SK-N-SH (cell line): ENCODE data around the gene C4orf50. TPM values are rescaled to one million over a fixed set of nuclear protein-coding genes. Genes with fewer than 3 reads are reported as not detected.

Experiments used
- CTCF ChIA-PET: fragments of 300-600, 350-600 bp; formaldehyde crosslinking; extraction: SDS; loops from one replicate; lab custom pipeline; 2021; lab: Yijun Ruan, JAX
- POLR2A ChIA-PET: fragments of 350-600 bp; sonication (Branson Sonifier 250); formaldehyde crosslinking; extraction: SDS; loops from one replicate; lab custom pipeline; 2020; ENCODE audit warnings: antibody characterized with exemption, inconsistent platforms; lab: Yijun Ruan, JAX
- DNase-seq: peaks from one replicate; pipeline ENCODE4 v3.0.0; 2012
- H2AFZ ChIP-seq: fragments of 200-600 bp; sonication (generic); 2 replicates; pipeline ENCODE4 v1.8.1; 2016; ENCODE audit warnings: antibody characterized with exemption, mild to moderate bottlenecking, low read depth
- H3F3A ChIP-seq: fragments of 200-600 bp; sonication (generic); replicated peaks from 2 replicates; pipeline ENCODE3; 2016; ENCODE audit warnings: antibody characterized with exemption, mild to moderate bottlenecking; ENCODE audit not compliant: insufficient read depth
- H3K27ac ChIP-seq, 2 experiments: fragments of 200-500 bp in 1 of 2; fragments of 200-600 bp in 1 of 2; sonication (Bioruptor generic) in 1 of 2; sonication (generic), shearing (Covaris generic) in 1 of 2; 2 replicates each; pipeline versions ENCODE4 v1.5.1 to v1.6.1; 2014 to 2016; ENCODE audit warnings: low read depth in 2 of 2, inconsistent platforms in 1 of 2, low read length in 1 of 2, mild to moderate bottlenecking in 1 of 2, mixed read lengths in 1 of 2
- H3K27me3 ChIP-seq: fragments of 200-600 bp; sonication (generic), shearing (Covaris generic); 2 replicates; pipeline ENCODE4 v1.6.1; 2016; ENCODE audit warnings: mixed run types; ENCODE audit not compliant: insufficient read depth
- H3K36me3 ChIP-seq, 2 experiments: fragments of 200-500 bp in 1 of 2; fragments of 200-600 bp in 1 of 2; sonication (Bioruptor generic) in 1 of 2; sonication (generic) in 1 of 2; replicated peaks in 1 of 2; 2 replicates each; pipeline versions ENCODE3 to v1.5.1; 2014 to 2016; ENCODE audit warnings: low read length in 1 of 2, mild to moderate bottlenecking in 1 of 2; ENCODE audit not compliant: insufficient read depth in 2 of 2, control insufficient read depth in 1 of 2
- H3K4me1 ChIP-seq, 2 experiments: fragments of 200-500 bp in 1 of 2; fragments of 200-600 bp in 1 of 2; sonication (Bioruptor generic) in 1 of 2; sonication (generic), shearing (Covaris generic) in 1 of 2; 2 replicates each; pipeline versions ENCODE4 v1.5.1 to v1.6.1; 2014 to 2016; ENCODE audit warnings: low read depth in 1 of 2, low read length in 1 of 2, mixed run types in 1 of 2; ENCODE audit not compliant: insufficient read depth in 2 of 2, control insufficient read depth in 1 of 2
- H3K4me2 ChIP-seq: fragments of 200-600 bp; sonication (generic), shearing (Covaris generic); 2 replicates; pipeline ENCODE4 v1.6.1; 2017; ENCODE audit warnings: mixed run types
- H3K4me3 ChIP-seq, 2 experiments: fragments of 200-500 bp in 1 of 2; fragments of 200-600 bp in 1 of 2; sonication (Bioruptor generic) in 1 of 2; sonication (generic), shearing (Covaris generic) in 1 of 2; 2 replicates each; pipeline versions ENCODE4 v1.5.1 to v1.8.1; 2014 to 2016; ENCODE audit warnings: low read depth in 2 of 2, inconsistent platforms in 1 of 2, low read length in 1 of 2, mild to moderate bottlenecking in 1 of 2, mixed read lengths in 1 of 2, moderate library complexity in 1 of 2
- H3K79me2 ChIP-seq: fragments of 200-600 bp; sonication (generic); 2 replicates; pipeline ENCODE4 v1.8.1; 2017; ENCODE audit warnings: mild to moderate bottlenecking; ENCODE audit not compliant: insufficient read depth
- H3K9ac ChIP-seq: fragments of 200-600 bp; sonication (generic); 2 replicates; pipeline ENCODE4 v1.6.1; 2017; ENCODE audit warnings: mixed run types
- H3K9me2 ChIP-seq: fragments of 200-600 bp; sonication (generic); 2 replicates; pipeline ENCODE4 v1.6.1; 2017; ENCODE audit warnings: mixed run types
- H3K9me3 ChIP-seq: fragments of 200-600 bp; sonication (generic); 2 replicates; pipeline ENCODE4 v1.6.1; 2017; ENCODE audit warnings: mixed run types, mild to moderate bottlenecking, moderate library complexity
- H4K20me1 ChIP-seq: fragments of 200-600 bp; sonication (generic); 2 replicates; pipeline ENCODE4 v1.6.1; 2017; ENCODE audit warnings: mild to moderate bottlenecking, mixed run types; ENCODE audit not compliant: insufficient read depth
- CTCF ChIP-seq: fragments of 200-600 bp; sonication (generic); IDR thresholded peaks from 2 replicates; pipeline ENCODE4 v1.6.1; 2017; ENCODE audit warnings: antibody characterized with exemption, mild to moderate bottlenecking, moderate library complexity
- EP300 ChIP-seq, 2 experiments: IDR thresholded peaks; 2 replicates each; pipeline versions ENCODE4 v1.4.0 to v1.6.1; 2012; ENCODE audit warnings: borderline replicate concordance in 1 of 2, low read depth in 1 of 2, low read length in 1 of 2
- FOSL2 ChIP-seq: IDR thresholded peaks from 2 replicates; pipeline ENCODE4 v1.4.0; 2012; ENCODE audit warnings: low read depth, mild to moderate bottlenecking, moderate library complexity, borderline replicate concordance
- FOXM1 ChIP-seq: IDR thresholded peaks from 2 replicates; pipeline ENCODE4 v1.4.0; 2012; ENCODE audit warnings: low read depth, mild to moderate bottlenecking
- GATA2 ChIP-seq: sonication (generic); formaldehyde crosslinking; IDR thresholded peaks from 2 replicates; pipeline ENCODE4 v1.5.0; 2020; ENCODE audit warnings: mild to moderate bottlenecking, missing genetic modification reagents
- MXI1 ChIP-seq: IDR thresholded peaks from 2 replicates; pipeline ENCODE4 v1.6.1; 2012; ENCODE audit warnings: mild to moderate bottlenecking, low read depth, low read length, improper control_type of control experiment
- NFIC ChIP-seq: IDR thresholded peaks from 2 replicates; pipeline ENCODE4 v1.4.0; 2012; ENCODE audit warnings: borderline replicate concordance
- NRF1 ChIP-seq: IDR thresholded peaks from 2 replicates; pipeline ENCODE4 v1.6.1; 2012; ENCODE audit warnings: low read depth, mild to moderate bottlenecking, low read length
- POLR2AphosphoS5 ChIP-seq: IDR thresholded peaks from 2 replicates; pipeline ENCODE4 v1.6.1; 2012; ENCODE audit warnings: low read depth, low read length
- RCOR1 ChIP-seq: fragments of 150-350 bp; IDR thresholded peaks from 2 replicates; pipeline ENCODE4 v1.6.1; 2017; ENCODE audit warnings: antibody characterized with exemption, low read length
- SIN3A ChIP-seq: IDR thresholded peaks from 2 replicates; pipeline ENCODE4 v1.6.1; 2012; ENCODE audit warnings: low read depth, mild to moderate bottlenecking, low read length, moderate library complexity, borderline replicate concordance
- USF1 ChIP-seq: IDR thresholded peaks from 2 replicates; pipeline ENCODE4 v1.4.0; 2012; ENCODE audit warnings: low read depth, borderline replicate concordance
- YY1 ChIP-seq: IDR thresholded peaks from 2 replicates; pipeline ENCODE4 v1.4.0; 2012; ENCODE audit warnings: low read depth, mild to moderate bottlenecking
- WGBS: methylation state at CpG from one replicate; pipeline ENCODE4 v1.1.6; 2017; ENCODE audit warnings: low lambda C conversion rate; 5-methylcytosine and 5-hydroxymethylcytosine counted together
- polyA plus RNA-seq, 3 experiments: library from polyadenylated mRNA; depleted of rRNA; stranded (reverse); fragments of >200 nt; gene quantifications; 2 replicates each; pipeline ENCODE4 v1.2.3, GENCODE V29; 2012
- TF ChIP-seq, protein P1 (sequence below): IDR thresholded peaks from 2 replicates; pipeline ENCODE4; 2012

The C4orf50 gene
- polyA plus RNA-seq, 1 of the 3 experiments (the other 2 are of a cell fraction): under 0.01 TPM

DNA sequence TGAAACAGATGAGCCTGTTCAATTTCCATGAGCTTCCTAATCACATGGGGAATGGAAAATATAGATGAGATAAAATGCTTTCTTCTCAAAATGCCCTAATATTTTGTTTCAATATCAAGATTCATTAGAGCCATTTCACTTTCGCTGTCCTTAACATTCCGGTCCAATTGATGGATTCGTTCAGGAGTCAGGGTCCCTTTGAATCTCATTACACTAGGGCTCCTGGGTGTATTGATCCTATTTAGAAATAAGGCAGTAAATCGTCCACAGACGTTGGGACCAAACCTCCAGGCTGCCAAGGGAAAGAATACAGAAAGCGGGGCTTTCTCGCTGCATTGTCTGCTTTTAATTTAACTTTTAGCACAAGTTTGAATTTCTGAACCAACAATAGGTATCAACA lies 104.8 kb downstream of the C4orf50 start:
- no peak overlapping the region for H3K4me2 ChIP-seq
- no peaks in the 10 kb centered on the region for H3K27me3 ChIP-seq
- H3K9me3 ChIP-seq: no peaks in the 10 kb centered on the region
- no peak overlapping the region for H2AFZ ChIP-seq
- H3K27ac ChIP-seq: no peak overlapping the region; a peak in 1 of 4 replicates
- ChIA-PET POLR2A (no interaction called here), CTCF (interaction anchor here (0.9 to 1.7 kb wide), 2 partner anchors 31 to 85 kb away, joined by 3 to 5 read pairs; no protein-coding TSS in a partner anchor)
- no peaks in the 10 kb centered on the region for H4K20me1 ChIP-seq
- no peaks in the 10 kb centered on the region for H3F3A ChIP-seq
- H3K79me2 ChIP-seq: no peaks in the 10 kb centered on the region
- TF ChIP-seq YY1 (no peak), FOXM1 (no peak), GATA2 (CRISPR knock-in tag) (no peak), POLR2AphosphoS5 (no peak), RCOR1 (no peak), FOSL2 (no peak), NFIC (no peak)
- TF ChIP-seq, protein P1, sequence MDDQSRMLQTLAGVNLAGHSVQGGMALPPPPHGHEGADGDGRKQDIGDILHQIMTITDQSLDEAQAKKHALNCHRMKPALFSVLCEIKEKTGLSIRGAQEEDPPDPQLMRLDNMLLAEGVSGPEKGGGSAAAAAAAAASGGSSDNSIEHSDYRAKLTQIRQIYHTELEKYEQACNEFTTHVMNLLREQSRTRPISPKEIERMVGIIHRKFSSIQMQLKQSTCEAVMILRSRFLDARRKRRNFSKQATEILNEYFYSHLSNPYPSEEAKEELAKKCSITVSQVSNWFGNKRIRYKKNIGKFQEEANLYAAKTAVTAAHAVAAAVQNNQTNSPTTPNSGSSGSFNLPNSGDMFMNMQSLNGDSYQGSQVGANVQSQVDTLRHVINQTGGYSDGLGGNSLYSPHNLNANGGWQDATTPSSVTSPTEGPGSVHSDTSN: no peak
- H3K4me1 ChIP-seq: peaks cover 0 to 8% of the 10 kb centered on the region in 2 experiments; a peak in 1 of 4 replicates
- 53% methylated on average over 7 of the region's 7 CpGs for WGBS
- no peaks in the 10 kb centered on the region for H3K36me3 ChIP-seq
- no peak for DNase-seq
- H3K4me3 ChIP-seq: no peak overlapping the region
- H3K9me2 ChIP-seq: no peaks in the 10 kb centered on the region
- H3K9ac ChIP-seq: no peak overlapping the region

DNA sequence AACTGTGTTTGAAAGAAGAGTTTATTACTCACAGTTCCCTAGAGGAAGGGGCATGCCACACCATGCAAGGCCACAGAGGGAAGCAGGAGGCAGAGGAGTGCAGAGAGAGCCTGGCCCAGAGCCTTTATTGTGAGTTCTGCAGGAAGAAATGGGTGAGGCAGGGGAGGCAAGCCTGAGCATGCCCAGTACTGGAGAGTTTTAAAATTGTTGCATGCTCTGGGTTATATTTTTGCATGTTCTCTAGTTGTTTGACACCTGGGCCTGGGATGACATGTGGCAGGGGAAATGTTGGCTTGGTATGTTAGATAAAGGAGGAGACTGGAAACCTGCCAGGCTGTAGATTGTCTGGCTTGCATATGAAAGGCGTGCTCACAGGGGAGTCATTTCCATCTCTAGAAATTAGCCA lies 105.6 kb downstream of the C4orf50 start:
- POLR2A ChIA-PET: no interaction called here
- WGBS: 33% methylated on average over 1 of the region's 1 CpG

DNA sequence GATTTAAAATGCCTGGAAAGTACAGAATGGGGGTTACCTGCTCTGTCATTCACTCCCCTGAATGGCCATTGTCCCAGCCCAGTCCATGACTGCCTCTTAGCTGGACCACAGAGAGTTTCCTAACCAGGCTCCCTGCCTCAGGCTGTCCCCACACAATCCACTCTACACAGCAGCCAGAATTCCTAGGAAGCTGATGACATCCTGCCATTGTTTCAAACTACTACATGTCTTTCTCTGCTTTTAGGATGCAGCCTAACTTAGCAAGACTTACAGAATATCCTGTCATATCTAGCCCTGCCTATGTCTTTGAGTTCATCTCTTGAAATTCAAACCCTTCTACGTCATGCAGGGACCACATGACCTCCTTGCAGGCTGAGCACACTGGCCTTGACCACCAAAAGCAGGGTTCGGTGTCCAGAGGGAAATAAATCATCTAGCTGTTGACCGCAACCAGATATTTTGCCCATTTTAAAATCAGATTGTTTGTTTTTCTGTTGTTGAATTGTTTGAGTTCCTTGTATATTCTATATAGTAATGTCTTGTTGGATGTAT lies 109.3 kb downstream of the C4orf50 start:
- Histone ChIP-seq H3K9me2 (no peaks in the 10 kb centered on the region), H3K4me3 (no peak overlapping the region), H3K27me3 (no peaks in the 10 kb centered on the region), H3K9me3 (no peaks in the 10 kb centered on the region), H3K4me1 (peaks cover 0 to 8% of the 10 kb centered on the region in 2 experiments; a peak in 1 of 4 replicates), H3K79me2 (no peaks in the 10 kb centered on the region), H3K9ac (no peak overlapping the region), H2AFZ (no peak overlapping the region), H3K4me2 (no peak overlapping the region), H4K20me1 (no peaks in the 10 kb centered on the region), H3K36me3 (no peaks in the 10 kb centered on the region), H3F3A (no peaks in the 10 kb centered on the region), H3K27ac (no peak overlapping the region)
- no peak for DNase-seq
- TF ChIP-seq SIN3A (no peak), RCOR1 (no peak), NRF1 (no peak), NFIC (no peak), CTCF (no peak), EP300 (IDR thresholded peaks at IDR 0.05; ENCODE audit: borderline replicate concordance in 1 of 2, low read depth in 1 of 2, low read length in 1 of 2) (no peak), USF1 (no peak)
- ChIA-PET POLR2A (no interaction called here), CTCF (no interaction called here)
- 31% methylated on average over 3 of the region's 3 CpGs for WGBS

More for the DNA sequence above, 105.6 kb downstream of the C4orf50 start:
- Histone ChIP-seq H3K79me2 (no peaks in the 10 kb centered on the region), H2AFZ (no peak overlapping the region), H3K4me1 (peaks cover 0 to 8% of the 10 kb centered on the region in 2 experiments; a peak in 1 of 4 replicates), H3F3A (no peaks in the 10 kb centered on the region), H3K36me3 (no peaks in the 10 kb centered on the region), H3K9me2 (no peaks in the 10 kb centered on the region), H3K27me3 (no peaks in the 10 kb centered on the region), H3K27ac (peak overlapping the region in 1 of 2 experiments; percentile 62; a peak in 2 of 4 replicates), H4K20me1 (no peaks in the 10 kb centered on the region), H3K9ac (no peak overlapping the region), H3K4me3 (no peak overlapping the region), H3K9me3 (no peaks in the 10 kb centered on the region), H3K4me2 (no peak overlapping the region)
- DNase-seq: peak; percentile 42
- TF ChIP-seq MXI1 (peak; percentile 76; the same call in 1 of the 2 replicates), GATA2 (CRISPR knock-in tag) (peak; percentile 36; the same call in 1 of the 2 replicates), SIN3A (no peak), POLR2AphosphoS5 (no peak)
- CTCF ChIA-PET: interaction anchor here (0.9 to 1.7 kb wide), 2 partner anchors 32 to 86 kb away, joined by 3 to 5 read pairs; no protein-coding TSS in a partner anchor
